HCT116 (cell line): ENCODE measurements around the gene ST3GAL6. TPM values are rescaled to one million over a fixed set of nuclear protein-coding genes. Genes with fewer than 3 reads are reported as not detected.

Experiments
- ATAC-seq: fragments of 200-7000 bp; cut with Tn5 transposase; 2 replicates; pipeline ENCODE4 v1.9.1; 2020; ENCODE audit warnings: mild to moderate bottlenecking, moderate library complexity
- BruUV-seq: library from RNA; stranded (reverse); fragments of 400-500 nt; replicated peaks from 2 replicates; lab custom pipeline; 2021; lab: Mats Ljungman, UMichigan
- CTCF ChIA-PET: fragments of 300-600 bp; sonication (Branson Sonifier 250); formaldehyde crosslinking; loops from one replicate; lab custom pipeline; 2021; ENCODE audit warnings: antibody characterized with exemption; lab: Charles Lee
- POLR2A ChIA-PET: fragments of 300-600, 350-600 bp; sonication (Branson Sonifier 250); formaldehyde crosslinking; loops from one replicate; lab custom pipeline; 2021; ENCODE audit warnings: antibody characterized with exemption; lab: Charles Lee
- RAD21 ChIA-PET, 2 experiments: fragments of 300-600 bp; sonication (Branson Sonifier 250); formaldehyde crosslinking; loops; one replicate each; lab custom pipeline; 2023; ENCODE audit warnings: low total read pairs in 2 of 2; ENCODE audit not compliant: uncharacterized antibody in 2 of 2, unreplicated experiment in 2 of 2, low non-redundant PET in 1 of 2; lab: Charles Lee
- DNase-seq: peaks from one replicate; pipeline ENCODE4 v3.0.0-alpha.2; 2010; ENCODE audit warnings: low read depth, low spot score
- H2AFZ ChIP-seq: fragments of 200-600 bp; shearing (Covaris generic), sonication (generic); 2 replicates; pipeline ENCODE4 v1.6.1; 2017; ENCODE audit warnings: low read depth, mixed run types, mixed read lengths, antibody characterized with exemption, low read length; ENCODE audit not compliant: poor library complexity, severe bottlenecking
- H3K27ac ChIP-seq: 2 replicates; pipeline ENCODE4 v1.5.1; 2012; ENCODE audit warnings: low read depth, low read length
- H3K27me3 ChIP-seq: fragments of 200-600 bp; sonication (generic); 2 replicates; pipeline ENCODE4 v1.6.1; 2016; ENCODE audit warnings: mixed run types, low read length, mixed read lengths; ENCODE audit not compliant: insufficient read depth
- H3K36me3 ChIP-seq, 2 experiments: fragments of 200-500 bp in 1 of 2; fragments of 200-600 bp in 1 of 2; sonication (Bioruptor generic) in 1 of 2; sonication (generic) in 1 of 2; 2 replicates each; pipeline versions ENCODE4 v1.5.1 to v1.6.1; 2014 to 2016; ENCODE audit warnings: low read length in 2 of 2, inconsistent platforms in 1 of 2, mixed read lengths in 1 of 2, mixed run types in 1 of 2; ENCODE audit not compliant: insufficient read depth in 2 of 2, control insufficient read depth in 1 of 2
- H3K4me1 ChIP-seq, 2 experiments: fragments of 200-600 bp in 1 of 2; sonication (generic) in 1 of 2; 2 replicates each; pipeline versions ENCODE4 v1.5.1 to v1.6.1; 2012 to 2017; ENCODE audit warnings: low read length in 2 of 2, inconsistent platforms in 1 of 2, mild to moderate bottlenecking in 1 of 2, mixed read lengths in 1 of 2, mixed run types in 1 of 2, moderate library complexity in 1 of 2; ENCODE audit not compliant: insufficient read depth in 2 of 2, control insufficient read depth in 1 of 2
- H3K4me2 ChIP-seq: fragments of 200-600 bp; sonication (generic); 2 replicates; pipeline ENCODE4 v1.6.1; 2017; ENCODE audit warnings: mixed run types, low read length, mixed read lengths
- H3K4me3 ChIP-seq, 2 experiments: fragments of 200-600 bp in 1 of 2; sonication (generic) in 1 of 2; replicated peaks in 1 of 2; 2 replicates each; pipeline ENCODE4 v1.5.1; 2011 to 2016; ENCODE audit warnings: low read length in 2 of 2, control low read depth in 1 of 2, low read depth in 1 of 2, mild to moderate bottlenecking in 1 of 2, mixed read lengths in 1 of 2, mixed run types in 1 of 2
- H3K79me2 ChIP-seq: fragments of 200-600 bp; sonication (generic); 2 replicates; pipeline ENCODE4 v1.6.1; 2017; ENCODE audit warnings: mild to moderate bottlenecking, mixed run types, low read length, moderate library complexity, mixed read lengths; ENCODE audit not compliant: insufficient read depth
- H3K9ac ChIP-seq: fragments of 200-600 bp; sonication (generic); 2 replicates; pipeline ENCODE4 v1.6.1; 2016; ENCODE audit warnings: low read length, mixed read lengths
- H3K9me2 ChIP-seq: fragments of 200-600 bp; sonication (generic), shearing (Covaris generic); 2 replicates; pipeline ENCODE4 v1.6.1; 2017; ENCODE audit warnings: mixed run types, mild to moderate bottlenecking, moderate library complexity; ENCODE audit not compliant: insufficient read depth
- H3K9me3 ChIP-seq, 2 experiments: fragments of 200-500 bp in 1 of 2; fragments of 200-600 bp in 1 of 2; sonication (Bioruptor generic) in 1 of 2; sonication (generic) in 1 of 2; 2 replicates each; pipeline ENCODE4 v1.6.1; 2014 to 2017; ENCODE audit warnings: low read length in 2 of 2, mixed read lengths in 2 of 2, inconsistent platforms in 1 of 2, low read depth in 1 of 2, mild to moderate bottlenecking in 1 of 2, mixed run types in 1 of 2, moderate library complexity in 1 of 2; ENCODE audit not compliant: control insufficient read depth in 1 of 2, insufficient read depth in 1 of 2
- H4K20me1 ChIP-seq: fragments of 200-600 bp; sonication (generic), shearing (Covaris generic); 2 replicates; pipeline ENCODE4 v1.6.1; 2017; ENCODE audit warnings: mixed run types, mild to moderate bottlenecking, moderate library complexity; ENCODE audit not compliant: insufficient read depth
- CBX3 ChIP-seq: IDR thresholded peaks from 2 replicates; pipeline ENCODE4 v1.6.1; 2012; ENCODE audit warnings: low read depth
- CEBPB ChIP-seq: IDR thresholded peaks from 2 replicates; pipeline ENCODE4 v1.6.1; 2012; ENCODE audit warnings: low read depth
- CTCF ChIP-seq, 3 experiments: fragments of 200-600 bp in 1 of 3; sonication (generic) in 1 of 3; IDR thresholded peaks in 2 of 3; conservative IDR thresholded peaks in 1 of 3; 2 replicates each; pipeline ENCODE4 v1.5.1; 2012 to 2017; ENCODE audit warnings: low read depth in 2 of 3, low read length in 2 of 3, antibody characterized with exemption in 1 of 3, borderline replicate concordance in 1 of 3, control low read depth in 1 of 3, mild to moderate bottlenecking in 1 of 3, mixed read lengths in 1 of 3, mixed run types in 1 of 3, moderate library complexity in 1 of 3; ENCODE audit not compliant: insufficient read depth in 1 of 3
- EGR1 ChIP-seq: IDR thresholded peaks from 2 replicates; pipeline ENCODE4 v1.6.1; 2012; ENCODE audit warnings: low read depth
- EZH2phosphoT487 ChIP-seq: fragments of 200-600 bp; IDR thresholded peaks from 2 replicates; pipeline ENCODE4 v1.6.1; 2018; ENCODE audit warnings: antibody characterized with exemption, borderline replicate concordance
- FOSL1 ChIP-seq: IDR thresholded peaks from 2 replicates; pipeline ENCODE4 v1.6.1; 2012; ENCODE audit warnings: low read depth
- JUND ChIP-seq: IDR thresholded peaks from 2 replicates; pipeline ENCODE4 v1.6.1; 2012
- POLR2A ChIP-seq: IDR thresholded peaks from 2 replicates; pipeline ENCODE4 v1.7.0; 2011; ENCODE audit warnings: borderline replicate concordance; ENCODE audit not compliant: insufficient read depth, insufficient read length; ENCODE audit errors: extremely low read depth
- POLR2AphosphoS5 ChIP-seq: IDR thresholded peaks from 2 replicates; pipeline ENCODE4 v1.6.1; 2011; ENCODE audit warnings: mild to moderate bottlenecking, low read depth, low read length, moderate library complexity
- SRF ChIP-seq: IDR thresholded peaks from 2 replicates; pipeline ENCODE4 v1.6.1; 2012; ENCODE audit warnings: low read depth
- TCF7L2 ChIP-seq: IDR thresholded peaks from 2 replicates; pipeline ENCODE4 v1.7.0; 2011; ENCODE audit warnings: borderline replicate concordance, inconsistent platforms; ENCODE audit not compliant: insufficient read depth, insufficient read length; ENCODE audit errors: extremely low read depth
- intact Hi-C: fragments of 100-400 bp; cut with micrococcal nuclease; formaldehyde crosslinking; loops from 2 replicates; pipeline ENCODE4 v1.10.0; 2022
- total RNA-seq: library from RNA; stranded (reverse); gene quantifications from one replicate; pipeline ENCODE4 v1.2.1, GENCODE V29; 2021; ENCODE audit not compliant: unreplicated experiment
- TF ChIP-seq, protein P1 (sequence below): IDR thresholded peaks from 2 replicates; pipeline ENCODE4 v1.6.1; 2012

The ST3GAL6 gene
- total RNA-seq, 1 experiment from 2014 or later: 10.6 TPM

- intact Hi-C loops: no loop called here
- H3K4me2 ChIP-seq: no peak overlapping the region
- no TSS peak for BruUV-seq
- H3K27me3 ChIP-seq: no peaks in the 10 kb centered on the region
- ChIA-PET RAD21 (no interaction called here), CTCF (no interaction called here), POLR2A (no interaction called here)
- H3K9ac ChIP-seq: no peak overlapping the region
- ATAC-seq (no peak), DNase-seq (no peak)
- no peaks in the 10 kb centered on the region for H3K9me3 ChIP-seq
- TF ChIP-seq TCF7L2 (no peak), FOSL1 (no peak), CBX3 (no peak), EZH2phosphoT487 (no peak), CTCF (IDR thresholded peaks at IDR 0.05 in 2 of 3, conservative IDR thresholded peaks at IDR 0.05 in 1 of 3; ENCODE audit: borderline replicate concordance in 1 of 3, insufficient read depth in 1 of 3, low read depth in 2 of 3, low read length in 2 of 3) (no peak), JUND (no peak), SRF (no peak), EGR1 (no peak), POLR2AphosphoS5 (no peak), CEBPB (no peak), POLR2A (no peak)
- TF ChIP-seq, protein P1, sequence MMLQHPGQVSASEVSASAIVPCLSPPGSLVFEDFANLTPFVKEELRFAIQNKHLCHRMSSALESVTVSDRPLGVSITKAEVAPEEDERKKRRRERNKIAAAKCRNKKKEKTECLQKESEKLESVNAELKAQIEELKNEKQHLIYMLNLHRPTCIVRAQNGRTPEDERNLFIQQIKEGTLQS: no peak
- no peaks in the 10 kb centered on the region for H4K20me1 ChIP-seq
- H3K36me3 ChIP-seq: peaks cover 0 to 2% of the 10 kb centered on the region in 2 experiments; a peak in 1 of 4 replicates
- no peak overlapping the region for H2AFZ ChIP-seq
- H3K4me1 ChIP-seq: no peaks in the 10 kb centered on the region
- no peak overlapping the region for H3K27ac ChIP-seq
- H3K79me2 ChIP-seq: no peaks in the 10 kb centered on the region
- H3K9me2 ChIP-seq: no peaks in the 10 kb centered on the region
- no peak overlapping the region for H3K4me3 ChIP-seq
Measured at GRCh38 chr3:98777286-98777685, 14.1 kb downstream of the ST3GAL6 start.
